Hypothalamus (tissue), 51 donors: ENCODE measurements around the gene LDLRAD1.
"Not testable (repeated sequence)": the region's sequence is repeated elsewhere in the genome, so short reads cannot be mapped to it uniquely, and the experiment has no call there.

Experiments used
- DNase-seq, 51 donors: peaks; one replicate each; lab custom pipeline; 2025; lab: John Stamatoyannopoulos, UW

Gene LDLRAD1

GRCh38 chr1:53995683-53996082 is 22.3 kb downstream of the LDLRAD1 start:
- no peak for DNase-seq

- DNase-seq = not testable (repeated sequence)
Observed at GRCh38 chr1:53994516-53994915, 23.5 kb downstream of the LDLRAD1 start.

- peak in 4 of 51 donors; percentile 4 to 7 (median 5) for DNase-seq
Observed at GRCh38 chr1:53992085-53992874, 25.7 kb downstream of the LDLRAD1 start.

GRCh38 chr1:53987880-53988279 is 30.1 kb downstream of the LDLRAD1 start:
- no peak for DNase-seq

- no peak for DNase-seq
Observed at GRCh38 chr1:53986458-53986857, 31.5 kb downstream of the LDLRAD1 start.

- no peak for DNase-seq
Observed at GRCh38 chr1:53984726-53985125, 33.3 kb downstream of the LDLRAD1 start.

GRCh38 chr1:53982763-53983104 is 35.3 kb downstream of the LDLRAD1 start:
- no peak for DNase-seq

- DNase-seq = peak in 11 of 51 donors; percentile 2 to 31 (median 8)
Observed at GRCh38 chr1:53982034-53982762, 35.8 kb downstream of the LDLRAD1 start.

GRCh38 chr1:53981220-53981619 is 36.8 kb downstream of the LDLRAD1 start:
- DNase-seq = no peak

- no peak for DNase-seq
Observed at GRCh38 chr1:53979712-53980450, 38.1 kb downstream of the LDLRAD1 start.

- DNase-seq = no peak
Observed at GRCh38 chr1:53975861-53976260, 42.1 kb downstream of the LDLRAD1 start.

- no peak for DNase-seq
Observed at GRCh38 chr1:53971718-53972117, 46.3 kb downstream of the LDLRAD1 start.

GRCh38 chr1:53969323-53969722 is 48.7 kb downstream of the LDLRAD1 start:
- DNase-seq = not testable (repeated sequence)

- DNase-seq = no peak
Observed at GRCh38 chr1:53968125-53968513, 49.9 kb downstream of the LDLRAD1 start.

- no peak for DNase-seq
Observed at GRCh38 chr1:53967409-53968124, 50.4 kb downstream of the LDLRAD1 start.

- no peak for DNase-seq
Observed at GRCh38 chr1:53966794-53967193, 51.2 kb downstream of the LDLRAD1 start.

- DNase-seq = peak in 1 of 51 donors; percentile 16
Observed at GRCh38 chr1:53964109-53964508, 53.9 kb downstream of the LDLRAD1 start.

GRCh38 chr1:53963460-53963859 is 54.5 kb downstream of the LDLRAD1 start:
- no peak for DNase-seq

- no peak for DNase-seq
Observed at GRCh38 chr1:53962395-53962794, 55.6 kb downstream of the LDLRAD1 start.

- DNase-seq = no peak
Observed at GRCh38 chr1:53959664-53960250, 58.2 kb downstream of the LDLRAD1 start.
